Endothelial cell of umbilical vein (primary cell): Measurements from ENCODE around the gene NPM1. TPM values are rescaled to one million over a fixed set of nuclear protein-coding genes. Genes with fewer than 3 reads are reported as not detected.

Source experiments
- BruUV-seq: library from RNA; stranded (reverse); fragments of 400-500 nt; replicated peaks from 2 replicates; lab custom pipeline; 2021; lab: Mats Ljungman, UMichigan
- CTCF ChIA-PET: fragments of 300-600, 350-600 bp; sonication (Branson Sonifier 250); formaldehyde crosslinking; loops from one replicate; lab custom pipeline; 2021; ENCODE audit warnings: antibody characterized with exemption, inconsistent platforms; lab: Charles Lee
- POLR2A ChIA-PET: fragments of 300-600, 350-600 bp; sonication (Branson Sonifier 250); formaldehyde crosslinking; loops from one replicate; lab custom pipeline; 2021; ENCODE audit warnings: antibody characterized with exemption, inconsistent platforms; lab: Charles Lee
- DNase-seq: peaks from one replicate; pipeline ENCODE4 v3.0.0-alpha.2; 2011; ENCODE audit warnings: low read depth, low spot score
- FAIRE-seq: peaks from 2 replicates; lab custom pipeline; 2011; peaks lifted over from hg19 to GRCh38; lab: Jason Lieb, UNC
- H2AFZ ChIP-seq: 2 replicates; pipeline ENCODE4 v1.6.0; 2012; ENCODE audit warnings: low read depth, low read length, control low read depth, inconsistent platforms
- H3K27ac ChIP-seq: 2 replicates; pipeline ENCODE4 v1.5.1; 2011; ENCODE audit warnings: low read depth, mild to moderate bottlenecking, control low read depth, low read length, moderate library complexity; ENCODE audit not compliant: insufficient read depth
- H3K27me3 ChIP-seq, 2 experiments: 2 replicates each; pipeline versions ENCODE4 v1.6.0 to v1.6.1; 2011; ENCODE audit warnings: low read length in 2 of 2, mixed read lengths in 1 of 2; ENCODE audit not compliant: control insufficient read depth in 2 of 2, insufficient read depth in 2 of 2
- H3K36me3 ChIP-seq, 2 experiments: 2 replicates in 1 of 2; 3 replicates in 1 of 2; pipeline ENCODE4 v1.5.1; 2011; ENCODE audit warnings: low read length in 2 of 2, mild to moderate bottlenecking in 1 of 2, moderate library complexity in 1 of 2; ENCODE audit not compliant: control insufficient read depth in 2 of 2, insufficient read depth in 2 of 2; ENCODE audit errors: extremely low read depth in 1 of 2
- H3K4me1 ChIP-seq: 3 replicates; pipeline ENCODE4 v1.5.1; 2011; ENCODE audit warnings: mild to moderate bottlenecking, low read length; ENCODE audit not compliant: control insufficient read depth, insufficient read depth; ENCODE audit errors: extremely low read depth
- H3K4me2 ChIP-seq: 2 replicates; pipeline ENCODE4 v1.6.1; 2011; ENCODE audit warnings: low read length, control low read depth, mixed read lengths; ENCODE audit not compliant: insufficient read depth
- H3K4me3 ChIP-seq, 3 experiments: fragments of 200-600 bp in 1 of 3; sonication (generic), shearing (Covaris generic) in 1 of 3; replicated peaks in 1 of 3; 2 replicates each; pipeline ENCODE4 v1.5.1; 2011 to 2016; ENCODE audit warnings: control low read depth in 3 of 3, low read length in 3 of 3, mild to moderate bottlenecking in 2 of 3, inconsistent platforms in 1 of 3, low read depth in 1 of 3, moderate library complexity in 1 of 3; ENCODE audit not compliant: insufficient read depth in 1 of 3
- H3K79me2 ChIP-seq: 2 replicates; pipeline ENCODE4 v1.6.0; 2012; ENCODE audit warnings: low read length, inconsistent platforms; ENCODE audit not compliant: control insufficient read depth, insufficient read depth
- H3K9ac ChIP-seq: replicated peaks from 2 replicates; pipeline ENCODE3; 2011; ENCODE audit warnings: low read length, control low read depth; ENCODE audit not compliant: insufficient read depth; ENCODE audit errors: extremely low read depth
- H3K9me1 ChIP-seq: replicated peaks from 3 replicates; pipeline ENCODE4 v1.6.0; 2011; ENCODE audit warnings: mild to moderate bottlenecking, low read length; ENCODE audit not compliant: control insufficient read depth, insufficient read depth; ENCODE audit errors: extremely low read depth
- H3K9me3 ChIP-seq: replicated peaks from 2 replicates; pipeline ENCODE4 v1.5.1; 2012; ENCODE audit warnings: low read length, inconsistent platforms; ENCODE audit not compliant: control insufficient read depth, insufficient read depth
- H4K20me1 ChIP-seq: replicated peaks from 2 replicates; pipeline ENCODE3; 2011; ENCODE audit warnings: mild to moderate bottlenecking, low read length; ENCODE audit not compliant: control insufficient read depth, insufficient read depth; ENCODE audit errors: extremely low read depth
- CTCF ChIP-seq, 2 donors: IDR thresholded peaks; 1 replicate in 1 of 2; 2 replicates in 1 of 2; pipeline ENCODE4 v1.5.1; 2011; ENCODE audit warnings: low read length in 2 of 2, mild to moderate bottlenecking in 2 of 2, moderate library complexity in 2 of 2, control low read depth in 1 of 2, inconsistent platforms in 1 of 2, low read depth in 1 of 2; ENCODE audit not compliant: insufficient read depth in 1 of 2; ENCODE audit errors: extremely low read depth in 1 of 2
- FOS ChIP-seq: IDR thresholded peaks from 2 replicates; pipeline ENCODE4 v1.6.1; 2011; ENCODE audit warnings: mild to moderate bottlenecking, low read length, moderate library complexity, borderline replicate concordance; ENCODE audit not compliant: insufficient read depth
- JUN ChIP-seq: IDR thresholded peaks from 2 replicates; pipeline ENCODE4 v1.6.1; 2011; ENCODE audit warnings: borderline replicate concordance, low read depth; ENCODE audit not compliant: insufficient read length, insufficient read depth
- MAX ChIP-seq: IDR thresholded peaks from 2 replicates; pipeline ENCODE4 v1.6.1; 2011; ENCODE audit not compliant: insufficient read depth, insufficient read length
- POLR2A ChIP-seq: IDR thresholded peaks from 2 replicates; pipeline ENCODE4 v1.6.1; 2012; ENCODE audit warnings: low read depth, mild to moderate bottlenecking, control low read depth, low read length
- POLR2AphosphoS5 ChIP-seq: IDR thresholded peaks from 2 replicates; pipeline ENCODE4 v1.6.1; 2012; ENCODE audit warnings: low read depth, mild to moderate bottlenecking, control low read depth, low read length, moderate library complexity; ENCODE audit not compliant: insufficient read depth
- dilution Hi-C: fragments of 300-500 bp; cut with MboI; formaldehyde crosslinking; loops from one replicate; pipeline ENCODE4 v1.15.0; 2019; ENCODE audit warnings: low sequenced_read_pairs; ENCODE audit not compliant: extremely low pct_ligation_motif_present
- intact Hi-C: fragments of 100-400 bp; cut with micrococcal nuclease; formaldehyde crosslinking; loops from one replicate; pipeline ENCODE4 v1.10.0; 2022
- polyA plus RNA-seq, 4 experiments: library from polyadenylated mRNA; depleted of rRNA in 3 of 4; stranded (reverse) in 3 of 4; unstranded in 1 of 4; fragments of >200 nt; gene quantifications; 2 replicates each; pipeline versions ENCODE4 v1.2.1 to v1.2.3, GENCODE V29; 2011 to 2012; ENCODE audit warnings: missing spikeins in 1 of 4
- total RNA-seq: library from RNA; stranded (reverse); gene quantifications from 2 replicates; pipeline ENCODE4 v1.2.3, GENCODE V29; 2021

The NPM1 gene
- total and polyA plus RNA-seq, 2 donors (not counting 3 experiments of a cell fraction or from before 2014, with no cell fraction given) = 618 to 1,695 TPM

- Histone ChIP-seq H3K36me3 (no peaks in the 10 kb centered on the region), H4K20me1 (no peaks in the 10 kb centered on the region), H3K79me2 (no peaks in the 10 kb centered on the region), H3K27ac (no peak overlapping the region), H3K4me1 (no peaks in the 10 kb centered on the region), H3K9me1 (no peaks in the 10 kb centered on the region), H3K9me3 (no peaks in the 10 kb centered on the region), H3K9ac (no peak overlapping the region), H3K4me2 (no peak overlapping the region), H2AFZ (no peak overlapping the region), H3K27me3 (no peaks in the 10 kb centered on the region), H3K4me3 (no peak overlapping the region)
- TF ChIP-seq CTCF (IDR thresholded peaks at IDR 0.05; ENCODE audit: extremely low read depth in 1 of 2, insufficient read depth in 1 of 2, low read depth in 1 of 2, low read length in 2 of 2) (peak; percentile 57 to 61), POLR2A (no peak)
- intact Hi-C loops = loop anchor here (1.0 to 2.0 kb wide), 7 partner anchors 69 to 704 kb away; no protein-coding TSS in a partner anchor
- DNase-seq = peak; percentile 64
- peak; percentile 90 for FAIRE-seq
- dilution Hi-C loops = no loop called here
- ChIA-PET POLR2A (no interaction called here), CTCF (interaction anchor here (0.6 to 12.0 kb wide), 33 partner anchors 9 to 704 kb away, joined by 3 to 301 read pairs (median 5); no protein-coding TSS in a partner anchor)
- BruUV-seq = no TSS peak
These were observed 45.1 kb upstream of the NPM1 start for GRCh38 chr5:171342362-171343111.

GRCh38 chr5:171344936-171345608 is 42.6 kb upstream of the NPM1 start:
- intact Hi-C loops = no loop called here
- POLR2A ChIA-PET = no interaction called here
- CTCF ChIA-PET = interaction anchor here (1.6 to 12.0 kb wide), 3 partner anchors 138 to 536 kb away, joined by 5 to 301 read pairs (median 31); no protein-coding TSS in a partner anchor

More at GRCh38 chr5:171344936-171345608, 42.6 kb upstream of the NPM1 start:
- no peaks in the 10 kb centered on the region for H3K36me3 ChIP-seq
- H4K20me1 ChIP-seq = no peaks in the 10 kb centered on the region
- no peak overlapping the region for H3K4me2 ChIP-seq
- no peak overlapping the region for H3K27ac ChIP-seq
- no peaks in the 10 kb centered on the region for H3K9me1 ChIP-seq
- no peak for DNase-seq
- H3K4me3 ChIP-seq = no peak overlapping the region
- TF ChIP-seq POLR2AphosphoS5 (no peak), FOS (no peak), JUN (no peak), POLR2A (no peak), MAX (no peak), CTCF (IDR thresholded peaks at IDR 0.05; ENCODE audit: extremely low read depth in 1 of 2, insufficient read depth in 1 of 2, low read depth in 1 of 2, low read length in 2 of 2) (no peak)
- no peaks in the 10 kb centered on the region for H3K9me3 ChIP-seq
- no peak for FAIRE-seq
- H2AFZ ChIP-seq = no peak overlapping the region
- no peaks in the 10 kb centered on the region for H3K4me1 ChIP-seq
- H3K9ac ChIP-seq = no peak overlapping the region
- dilution Hi-C loops = no loop called here
- BruUV-seq = no TSS peak
- H3K27me3 ChIP-seq = no peaks in the 10 kb centered on the region
- no peaks in the 10 kb centered on the region for H3K79me2 ChIP-seq
